ENCODE data around the gene LRRC17. TPM values are rescaled to one million over a fixed set of nuclear protein-coding genes. Genes with fewer than 3 reads are reported as not detected.
"Not testable (repeated sequence)": the region's sequence is repeated elsewhere in the genome, so short reads cannot be mapped to it uniquely, and the experiment has no call there.

The LRRC17 gene
- total RNA-seq, 1 experiment from 2014 or later, result 0.42 TPM

DNA sequence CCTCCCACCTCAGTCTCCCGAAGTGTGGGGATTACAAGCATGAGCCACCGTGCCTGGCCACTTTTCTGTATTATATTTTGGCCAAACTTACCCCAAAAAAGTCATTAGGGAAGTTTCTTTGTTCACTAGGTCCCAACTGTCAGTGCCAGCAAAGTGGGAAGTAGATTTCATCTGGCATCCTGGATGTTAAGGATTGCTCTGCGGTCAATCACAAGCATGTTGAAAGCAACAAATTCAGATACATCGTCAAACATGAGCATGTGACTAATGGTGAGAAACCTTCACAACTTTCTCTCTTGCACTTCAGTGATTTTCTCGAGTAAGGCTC lies 14.3 kb upstream of the LRRC17 start:
- H3K27me3 Mint-ChIP-seq (ENCODE audit: unreplicated experiment), result no peaks in the 10 kb centered on the region
- CTCF ChIA-PET, result no interaction called here
- TF ChIP-seq, protein P1, sequence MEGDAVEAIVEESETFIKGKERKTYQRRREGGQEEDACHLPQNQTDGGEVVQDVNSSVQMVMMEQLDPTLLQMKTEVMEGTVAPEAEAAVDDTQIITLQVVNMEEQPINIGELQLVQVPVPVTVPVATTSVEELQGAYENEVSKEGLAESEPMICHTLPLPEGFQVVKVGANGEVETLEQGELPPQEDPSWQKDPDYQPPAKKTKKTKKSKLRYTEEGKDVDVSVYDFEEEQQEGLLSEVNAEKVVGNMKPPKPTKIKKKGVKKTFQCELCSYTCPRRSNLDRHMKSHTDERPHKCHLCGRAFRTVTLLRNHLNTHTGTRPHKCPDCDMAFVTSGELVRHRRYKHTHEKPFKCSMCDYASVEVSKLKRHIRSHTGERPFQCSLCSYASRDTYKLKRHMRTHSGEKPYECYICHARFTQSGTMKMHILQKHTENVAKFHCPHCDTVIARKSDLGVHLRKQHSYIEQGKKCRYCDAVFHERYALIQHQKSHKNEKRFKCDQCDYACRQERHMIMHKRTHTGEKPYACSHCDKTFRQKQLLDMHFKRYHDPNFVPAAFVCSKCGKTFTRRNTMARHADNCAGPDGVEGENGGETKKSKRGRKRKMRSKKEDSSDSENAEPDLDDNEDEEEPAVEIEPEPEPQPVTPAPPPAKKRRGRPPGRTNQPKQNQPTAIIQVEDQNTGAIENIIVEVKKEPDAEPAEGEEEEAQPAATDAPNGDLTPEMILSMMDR (IDR thresholded peaks at IDR 0.05; ENCODE audit: unreplicated experiment), result no peak
- BruUV-seq (replicated peaks), result no TSS peak
- no peak for DNase-seq
- H3K4me1 Mint-ChIP-seq (ENCODE audit: low read depth, unreplicated experiment), result no peaks in the 10 kb centered on the region
- no peaks in the 10 kb centered on the region for H3K36me3 Mint-ChIP-seq (ENCODE audit: insufficient read depth, unreplicated experiment)
- intact Hi-C loops (cut with micrococcal nuclease; ENCODE audit: unreplicated experiment), result no loop called here
- no peak overlapping the region for H3K27ac Mint-ChIP-seq (ENCODE audit: unreplicated experiment)
- H3K4me3 Mint-ChIP-seq (ENCODE audit: low read depth, unreplicated experiment), result no peak overlapping the region
- no peaks in the 10 kb centered on the region for H3K9me3 Mint-ChIP-seq (ENCODE audit: low read depth, unreplicated experiment)

DNA sequence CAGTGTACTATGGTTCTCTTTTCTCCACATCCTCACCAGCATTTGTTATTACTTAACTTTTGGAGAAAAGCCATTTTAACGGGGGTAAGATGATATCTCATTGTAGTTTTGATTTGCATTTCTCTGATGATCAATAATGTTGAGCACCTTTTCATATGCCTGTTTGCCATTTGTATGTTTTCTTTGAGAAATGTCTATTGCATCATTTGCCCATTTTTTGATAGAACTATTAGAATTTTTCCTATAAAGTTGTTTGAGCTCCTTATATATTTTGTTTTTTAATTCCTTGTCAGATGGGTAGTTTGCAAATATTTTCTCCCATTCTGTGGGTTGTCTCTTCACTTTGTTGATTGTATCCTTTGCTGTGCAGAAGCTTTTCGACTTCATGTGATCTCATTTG lies 10.7 kb upstream of the LRRC17 start:
- H3K4me1 Mint-ChIP-seq (ENCODE audit: low read depth, unreplicated experiment); intact Hi-C loops (cut with micrococcal nuclease; ENCODE audit: unreplicated experiment); CTCF ChIA-PET; DNase-seq; H3K36me3 Mint-ChIP-seq (ENCODE audit: insufficient read depth, unreplicated experiment); BruUV-seq (replicated peaks); H3K27me3 Mint-ChIP-seq (ENCODE audit: unreplicated experiment); H3K4me3 Mint-ChIP-seq (ENCODE audit: low read depth, unreplicated experiment): not testable (repeated sequence)
- Mint-ChIP-seq H3K9me3 (ENCODE audit: low read depth, unreplicated experiment) (peaks cover 10% of the 10 kb centered on the region), H3K27ac (ENCODE audit: unreplicated experiment) (peak overlapping the region; percentile 50)

DNA sequence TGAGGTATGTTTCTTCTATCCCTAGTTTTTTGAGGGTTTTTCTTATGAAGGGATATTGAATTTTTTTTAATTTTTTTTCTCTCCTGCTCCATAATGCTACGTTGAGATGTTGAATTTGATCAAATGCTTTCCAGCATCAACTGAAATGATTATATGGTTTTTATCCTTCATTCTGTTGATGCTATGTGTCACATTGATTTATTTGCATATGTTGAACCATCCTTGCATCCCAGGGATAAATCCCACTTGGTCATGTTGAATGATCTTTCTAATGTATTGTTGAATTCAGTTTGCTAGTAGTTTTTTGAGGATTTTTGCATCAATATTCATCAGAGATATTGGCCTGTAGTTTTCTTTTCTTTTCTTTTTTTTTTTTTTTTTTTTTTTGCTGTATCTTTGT lies 9.2 kb upstream of the LRRC17 start:
- H3K9me3 Mint-ChIP-seq (ENCODE audit: low read depth, unreplicated experiment), result peaks cover 10% of the 10 kb centered on the region
- DNase-seq; intact Hi-C loops (cut with micrococcal nuclease; ENCODE audit: unreplicated experiment); H3K36me3 Mint-ChIP-seq (ENCODE audit: insufficient read depth, unreplicated experiment); H3K4me3 Mint-ChIP-seq (ENCODE audit: low read depth, unreplicated experiment); H3K27me3 Mint-ChIP-seq (ENCODE audit: unreplicated experiment); BruUV-seq (replicated peaks); H3K27ac Mint-ChIP-seq (ENCODE audit: unreplicated experiment); CTCF ChIA-PET; H3K4me1 Mint-ChIP-seq (ENCODE audit: low read depth, unreplicated experiment): not testable (repeated sequence)

DNA sequence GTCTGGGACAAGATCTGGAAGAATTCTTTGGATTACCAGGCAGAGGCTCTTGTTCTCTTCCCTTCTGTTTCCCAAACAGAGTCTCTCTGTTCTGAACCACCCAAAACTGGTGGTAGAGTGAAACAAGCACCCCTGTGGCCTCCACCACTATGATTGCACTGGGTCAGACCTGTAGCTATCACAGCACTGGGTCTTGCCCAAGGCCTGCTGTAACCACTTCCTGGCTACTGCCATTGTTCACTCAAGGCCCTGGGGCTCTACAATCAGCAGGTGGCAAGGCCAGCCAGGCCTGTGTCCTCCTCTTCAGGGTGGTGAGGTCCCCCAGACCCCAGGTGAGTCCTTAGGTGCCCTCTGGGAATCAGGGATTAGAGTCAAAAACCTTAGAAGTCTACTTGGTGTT lies 4.1 kb upstream of the LRRC17 start:
- BruUV-seq (replicated peaks), result no TSS peak

DNA sequence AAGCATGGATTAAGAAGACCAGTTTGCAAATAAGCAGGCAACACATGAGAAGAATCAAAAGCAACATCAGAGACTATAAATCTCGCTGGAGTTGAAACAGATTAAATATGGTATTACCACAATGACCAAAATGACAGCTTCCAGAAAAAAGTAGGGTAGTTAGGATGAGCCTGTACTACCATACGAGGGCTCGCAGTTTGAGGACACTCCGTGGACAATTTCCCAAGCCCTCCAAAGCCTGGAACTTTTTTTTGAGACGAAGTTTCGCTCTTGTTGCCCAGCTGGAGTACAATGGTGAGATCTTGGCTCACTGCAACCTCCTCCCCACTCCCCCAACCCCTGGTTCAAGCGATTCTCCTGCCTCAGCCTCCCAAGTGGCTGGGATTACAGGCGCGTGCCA lies 1.0 kb downstream of the LRRC17 start:
- H3K9me3 Mint-ChIP-seq (ENCODE audit: low read depth, unreplicated experiment), result no peaks in the 10 kb centered on the region
- TF ChIP-seq, protein P1 (IDR thresholded peaks at IDR 0.05; ENCODE audit: unreplicated experiment), result no peak
- H3K27me3 Mint-ChIP-seq (ENCODE audit: unreplicated experiment), result no peaks in the 10 kb centered on the region
- no peak for DNase-seq
- H3K4me3 Mint-ChIP-seq (ENCODE audit: low read depth, unreplicated experiment), result no peak overlapping the region
- CTCF ChIA-PET, result no interaction called here
- no TSS peak for BruUV-seq (replicated peaks)
- intact Hi-C loops (cut with micrococcal nuclease; ENCODE audit: unreplicated experiment), result loop anchor here (10.0 kb wide), 2 partner anchors 99 to 149 kb away; no protein-coding TSS in a partner anchor
- H3K36me3 Mint-ChIP-seq (ENCODE audit: insufficient read depth, unreplicated experiment), result no peaks in the 10 kb centered on the region
- H3K27ac Mint-ChIP-seq (ENCODE audit: unreplicated experiment), result no peak overlapping the region
- peaks cover 10% of the 10 kb centered on the region for H3K4me1 Mint-ChIP-seq (ENCODE audit: low read depth, unreplicated experiment)

More for the DNA sequence above, 4.1 kb upstream of the LRRC17 start:
- Mint-ChIP-seq H3K36me3 (ENCODE audit: insufficient read depth, unreplicated experiment) (no peaks in the 10 kb centered on the region), H3K4me1 (ENCODE audit: low read depth, unreplicated experiment) (no peaks in the 10 kb centered on the region), H3K27ac (ENCODE audit: unreplicated experiment) (no peak overlapping the region), H3K27me3 (ENCODE audit: unreplicated experiment) (no peaks in the 10 kb centered on the region), H3K9me3 (ENCODE audit: low read depth, unreplicated experiment) (peaks cover 10% of the 10 kb centered on the region), H3K4me3 (ENCODE audit: low read depth, unreplicated experiment) (no peak overlapping the region)
- CTCF ChIA-PET, result no interaction called here
- intact Hi-C loops (cut with micrococcal nuclease; ENCODE audit: unreplicated experiment), result no loop called here
- DNase-seq, result no peak
- TF ChIP-seq, protein P1 (IDR thresholded peaks at IDR 0.05; ENCODE audit: unreplicated experiment), result no peak
